Suppressor macrophage (primary cell): Measurements from ENCODE around the gene CUBN.
"Not testable (repeated sequence)": the region's sequence is repeated elsewhere in the genome, so short reads cannot be mapped to it uniquely, and the experiment has no call there.

Source experiments
- DNase-seq, 4 experiments: peaks; one replicate each; pipeline ENCODE4 v3.0.0-alpha.2; 2020 to 2022

CUBN gene

GRCh38 chr10:16857419-16857818 lies 272.2 kb downstream of the CUBN start:
- no peak for DNase-seq

- no peak for DNase-seq
Measured at GRCh38 chr10:16856567-16856966, 273.0 kb downstream of the CUBN start.

GRCh38 chr10:16856092-16856491 lies 273.5 kb downstream of the CUBN start:
- DNase-seq: no peak

GRCh38 chr10:16854623-16855022 lies 275.0 kb downstream of the CUBN start:
- DNase-seq: no peak

- DNase-seq: no peak
Measured at GRCh38 chr10:16853809-16854208, 275.8 kb downstream of the CUBN start.

GRCh38 chr10:16853201-16853600 lies 276.4 kb downstream of the CUBN start:
- DNase-seq: peak; percentile 12 to 61 (median 32)

- no peak for DNase-seq
Measured at GRCh38 chr10:16852624-16853023, 277.0 kb downstream of the CUBN start.

- DNase-seq: no peak
Measured at GRCh38 chr10:16848562-16849154, 281.0 kb downstream of the CUBN start.

- no peak for DNase-seq
Measured at GRCh38 chr10:16847644-16848043, 282.0 kb downstream of the CUBN start.

- DNase-seq: no peak
Measured at GRCh38 chr10:16845248-16845647, 284.4 kb downstream of the CUBN start.

- DNase-seq: peak; percentile 68 to 95 (median 86)
Measured at GRCh38 chr10:16843252-16843870, 286.2 kb downstream of the CUBN start.

GRCh38 chr10:16835228-16835627 lies 294.4 kb downstream of the CUBN start:
- DNase-seq: no peak

GRCh38 chr10:16832351-16833080 lies 297.1 kb downstream of the CUBN start:
- no peak for DNase-seq

GRCh38 chr10:16828701-16829175 lies 300.9 kb downstream of the CUBN start:
- DNase-seq: no peak

GRCh38 chr10:16828114-16828568 lies 301.5 kb downstream of the CUBN start:
- peak; percentile 64 to 93 (median 84) for DNase-seq

- not testable (repeated sequence) for DNase-seq
Measured at GRCh38 chr10:16827474-16827873, 302.1 kb downstream of the CUBN start.

GRCh38 chr10:16822726-16823360 lies 306.8 kb downstream of the CUBN start:
- no peak for DNase-seq

GRCh38 chr10:16822027-16822426 lies 307.6 kb downstream of the CUBN start:
- no peak for DNase-seq

- DNase-seq: peak; percentile 17 to 73 (median 40)
Measured at GRCh38 chr10:16820421-16820820, 309.2 kb downstream of the CUBN start.

- DNase-seq: no peak
Measured at GRCh38 chr10:16820018-16820417, 309.6 kb downstream of the CUBN start.

GRCh38 chr10:16819436-16819835 lies 310.2 kb downstream of the CUBN start:
- no peak for DNase-seq

- DNase-seq: no peak
Measured at GRCh38 chr10:16819026-16819425, 310.6 kb downstream of the CUBN start.
